Stimulated activated CD8-positive, alpha-beta memory T cell treated with anti-CD3 and anti-CD28 coated beads, Interleukin-2, amount 100 ng/mL, for 1 hour (primary cell): Measurements from ENCODE around the gene CCDC91.

Experiments
- DNase-seq, 2 donors: peaks; one replicate each; pipeline ENCODE4 v3.0.0-alpha.2; 2020; ENCODE audit warnings: low read depth in 2 of 2

The CCDC91 gene

DNA sequence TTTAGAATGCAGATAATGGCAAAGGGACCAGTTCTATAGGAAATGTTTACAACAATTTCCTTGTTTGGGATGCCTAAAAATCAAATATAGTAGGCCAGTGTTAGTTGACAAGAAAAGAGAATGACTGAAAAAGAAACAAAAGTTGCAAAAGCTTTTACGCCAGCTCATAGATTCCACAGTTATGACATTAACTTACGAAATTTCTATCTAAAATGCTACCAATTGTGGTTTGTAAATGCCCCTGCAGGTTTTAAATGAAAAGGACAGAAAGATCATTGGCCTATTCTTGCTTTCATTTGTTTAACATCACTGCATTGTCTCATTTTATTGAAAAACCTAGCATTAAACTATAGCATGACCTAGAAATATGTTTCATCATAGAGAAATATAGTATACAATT is 345.8 kb downstream of the CCDC91 start:
- DNase-seq: no peak

DNA sequence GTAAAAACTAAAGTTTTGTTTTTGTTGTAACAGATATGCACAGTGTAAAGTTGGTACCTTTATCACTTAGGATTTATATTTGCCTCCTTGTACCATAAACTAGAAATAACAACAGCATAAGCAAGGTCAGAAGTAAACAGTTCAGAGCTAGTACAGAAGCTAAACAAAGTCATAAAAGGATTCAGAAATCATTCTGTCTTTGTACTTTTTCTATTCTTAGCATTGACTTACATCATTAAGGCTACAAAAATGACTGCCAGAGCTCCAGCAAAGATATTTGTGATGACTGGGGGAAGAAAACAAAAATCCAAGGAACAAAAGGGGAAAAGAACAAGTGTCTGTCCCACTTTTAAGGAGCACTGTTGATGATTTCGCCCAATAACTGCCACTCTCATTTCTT is 347.2 kb downstream of the CCDC91 start:
- DNase-seq: no peak

DNA sequence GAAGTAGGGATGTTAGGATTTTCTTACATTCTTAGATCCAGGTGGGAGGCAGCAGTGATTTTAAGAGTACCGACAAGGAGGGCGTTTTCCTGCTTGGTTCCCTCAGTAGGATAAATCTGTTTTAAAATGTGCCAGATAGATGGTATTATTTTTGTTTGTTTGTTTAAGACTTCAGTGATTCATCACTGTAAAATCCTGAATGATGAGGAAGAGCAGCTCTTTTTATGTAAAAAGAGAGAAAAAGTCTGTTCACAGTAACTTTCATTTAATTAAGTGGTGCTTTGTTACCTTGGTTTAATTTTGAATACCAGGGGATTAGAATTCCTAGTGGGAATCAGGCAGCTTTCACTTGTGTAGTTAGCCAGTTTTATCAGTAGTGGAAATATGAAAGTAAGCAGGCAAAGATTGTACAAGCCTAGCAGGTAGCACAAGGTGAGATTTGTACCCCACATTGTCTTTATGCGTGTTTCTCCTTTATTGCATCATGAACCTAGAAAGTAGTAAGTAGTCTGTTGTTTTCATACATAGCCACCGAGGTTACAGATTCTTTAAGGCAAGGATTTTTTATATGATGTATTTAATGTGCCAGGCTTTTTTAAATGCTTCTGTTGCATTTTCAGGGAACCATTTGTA is 349.6 kb downstream of the CCDC91 start:
- no peak for DNase-seq

DNA sequence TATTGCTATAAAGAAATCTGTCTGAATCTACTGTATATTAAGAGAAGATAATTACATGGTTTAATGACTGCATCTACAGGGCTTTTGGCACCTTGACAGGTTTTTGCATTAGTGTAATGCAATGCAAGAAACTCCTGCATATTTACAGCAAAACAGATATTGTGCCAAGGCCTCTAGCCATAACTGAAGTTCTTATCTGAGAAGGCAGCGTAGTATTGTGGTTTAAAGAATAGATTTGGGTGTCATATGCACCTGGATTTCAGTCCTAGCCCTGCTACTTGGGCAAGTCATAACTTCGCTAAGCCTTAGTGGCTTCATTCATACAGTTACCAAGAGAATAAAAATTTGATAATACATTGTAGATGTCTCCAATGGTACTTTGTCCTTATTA is 350.1 kb downstream of the CCDC91 start:
- DNase-seq: no peak

DNA sequence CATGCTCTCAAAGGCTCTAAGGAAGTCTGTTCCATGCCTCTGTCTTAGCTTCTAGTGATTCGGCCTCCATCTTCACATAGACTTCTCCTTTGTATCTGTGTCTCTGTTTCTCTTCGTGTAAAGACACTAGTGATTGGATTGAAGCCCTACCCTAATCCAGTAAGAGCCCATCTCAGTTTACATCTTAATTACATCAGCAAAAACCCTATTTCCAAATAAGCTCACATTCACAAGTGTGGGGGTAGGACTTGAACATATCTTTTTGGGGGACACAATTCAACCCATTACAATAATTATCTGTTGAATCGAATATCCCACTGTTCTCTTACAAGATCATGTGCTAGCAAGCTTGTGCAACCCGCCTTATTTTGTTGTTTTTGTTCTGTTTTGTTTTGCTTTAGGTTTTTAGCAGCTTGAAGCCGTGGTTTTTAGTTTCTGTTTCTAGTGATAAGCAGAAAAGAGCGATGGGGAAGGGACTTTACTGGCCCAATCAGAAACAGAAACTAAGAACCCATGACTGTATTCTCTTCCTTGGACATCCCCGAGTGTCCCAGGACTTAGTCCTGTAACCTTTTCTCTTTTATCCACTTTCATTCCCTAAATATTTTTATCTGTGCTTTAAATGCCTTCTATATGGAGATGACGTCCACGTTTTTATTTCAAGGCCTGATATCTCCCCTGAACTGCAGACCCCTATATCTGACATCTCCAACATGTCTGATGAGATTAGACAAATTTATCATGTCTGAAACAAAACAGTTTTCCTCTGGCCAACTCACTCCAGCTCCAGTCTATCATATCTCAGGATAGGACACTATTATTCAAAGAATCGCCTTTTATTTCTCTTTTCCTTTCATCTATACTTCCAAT is 353.0 kb downstream of the CCDC91 start:
- no peak for DNase-seq

DNA sequence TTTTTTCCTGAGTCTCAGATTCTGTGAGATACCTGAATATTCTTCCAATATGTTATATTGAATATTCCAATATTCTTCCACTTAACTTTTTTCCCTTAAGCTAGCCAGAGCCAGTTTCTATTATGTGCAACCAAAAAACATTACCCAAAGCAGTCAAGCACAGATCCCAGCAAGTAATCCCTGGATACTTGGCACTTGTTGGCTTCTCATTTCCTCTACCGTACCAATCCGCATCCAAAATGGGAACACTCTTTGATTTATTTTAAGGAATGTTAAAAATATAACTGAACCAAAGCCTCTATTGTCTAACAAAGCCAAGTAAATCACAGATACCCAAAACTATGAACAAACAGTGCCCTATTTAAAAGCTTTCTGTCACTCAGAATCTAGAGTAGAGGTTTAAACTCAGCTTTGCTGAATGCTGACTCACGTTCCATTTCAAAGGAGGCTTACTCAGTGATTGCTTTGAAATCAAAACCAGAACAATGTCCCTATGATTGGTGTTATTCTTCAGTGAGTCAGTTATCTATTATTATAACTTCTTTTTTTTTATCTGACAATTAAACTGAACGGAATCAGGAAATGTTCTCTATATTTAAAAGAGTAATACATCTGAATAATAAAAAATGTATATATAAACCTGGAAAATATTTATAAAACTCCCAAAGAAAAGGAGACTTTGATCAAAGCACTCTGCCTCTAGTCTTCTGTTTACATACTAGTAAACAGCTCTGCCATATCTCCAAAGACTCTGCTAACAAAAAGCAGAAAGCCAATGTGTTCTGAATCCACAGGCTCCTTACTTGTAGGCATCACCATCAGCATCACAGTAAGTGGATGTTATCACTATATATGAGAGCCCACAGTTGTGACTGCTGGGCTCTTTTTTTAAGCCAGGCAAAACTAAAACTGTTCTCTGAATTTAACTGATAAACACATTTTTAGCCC is 360.8 kb downstream of the CCDC91 start:
- no peak for DNase-seq

DNA sequence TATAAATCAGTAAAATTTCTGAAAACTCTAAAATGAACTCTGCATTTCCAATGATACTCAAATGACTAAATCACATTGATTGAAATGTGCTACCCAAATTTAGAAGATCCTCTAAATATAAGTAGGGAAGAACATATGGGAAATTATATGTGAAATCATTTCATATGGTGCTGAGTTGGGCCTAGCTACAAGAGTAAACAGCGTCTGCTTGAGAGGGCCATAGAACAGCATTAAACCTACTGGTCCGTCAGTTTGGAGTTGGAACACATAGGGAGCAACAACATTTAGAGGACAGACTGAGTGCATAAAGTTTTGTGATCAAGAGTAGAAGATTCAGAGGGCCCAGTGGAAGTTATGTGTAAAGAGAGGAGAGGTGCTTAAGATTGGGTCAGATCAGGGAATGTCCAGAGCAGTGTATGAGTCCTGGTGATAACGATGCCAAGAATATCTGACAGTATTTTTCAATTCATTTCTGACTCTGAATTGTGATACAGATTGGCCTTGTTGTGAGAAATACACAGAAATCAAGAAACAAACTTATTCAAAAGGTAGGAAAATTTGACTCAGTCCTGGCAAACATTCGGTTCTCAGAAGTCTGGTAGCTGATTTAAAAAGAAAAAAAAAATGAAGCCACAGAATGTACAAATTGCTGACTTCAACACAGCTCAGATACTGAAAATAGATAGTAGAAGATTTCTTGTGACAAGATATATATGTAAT is 362.2 kb downstream of the CCDC91 start:
- no peak for DNase-seq

DNA sequence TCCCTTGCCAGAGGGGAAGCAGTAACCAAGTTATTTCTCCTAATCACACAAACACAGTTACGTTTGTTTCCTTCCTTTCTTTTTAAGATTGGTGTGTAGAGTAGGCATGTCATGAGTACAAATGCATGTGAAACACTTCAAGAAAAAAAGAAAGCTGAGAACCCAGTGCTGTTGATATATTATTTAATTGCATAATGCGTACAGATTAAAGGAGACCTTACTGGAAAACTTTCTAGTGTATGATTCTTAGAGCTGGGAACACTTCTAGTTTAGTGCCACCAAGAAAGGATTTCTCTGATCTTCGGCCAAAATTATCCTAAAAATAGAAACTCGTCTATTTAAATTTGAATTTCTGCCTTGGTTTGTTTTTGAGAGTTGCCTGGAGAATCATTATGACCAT is 365.5 kb downstream of the CCDC91 start:
- DNase-seq: no peak

DNA sequence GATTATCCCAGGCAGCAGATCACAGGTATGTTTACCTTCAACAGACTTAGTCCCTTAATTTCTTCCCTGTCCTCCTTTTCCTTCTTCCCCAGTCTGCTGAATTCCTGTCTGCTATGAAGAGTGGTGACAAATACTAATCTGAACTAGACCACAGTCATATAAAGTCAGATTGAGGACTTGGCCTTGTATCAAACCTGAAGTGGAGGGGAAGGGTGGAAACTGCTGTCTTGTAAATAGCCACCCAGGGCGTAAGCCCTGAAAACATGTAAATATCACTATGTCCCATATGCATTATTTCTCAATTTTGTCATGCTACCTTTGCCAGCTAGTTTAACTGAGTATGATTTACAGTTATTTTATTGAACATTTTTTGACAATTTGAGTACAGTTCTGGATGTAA is 368.0 kb downstream of the CCDC91 start:
- DNase-seq: no peak

DNA sequence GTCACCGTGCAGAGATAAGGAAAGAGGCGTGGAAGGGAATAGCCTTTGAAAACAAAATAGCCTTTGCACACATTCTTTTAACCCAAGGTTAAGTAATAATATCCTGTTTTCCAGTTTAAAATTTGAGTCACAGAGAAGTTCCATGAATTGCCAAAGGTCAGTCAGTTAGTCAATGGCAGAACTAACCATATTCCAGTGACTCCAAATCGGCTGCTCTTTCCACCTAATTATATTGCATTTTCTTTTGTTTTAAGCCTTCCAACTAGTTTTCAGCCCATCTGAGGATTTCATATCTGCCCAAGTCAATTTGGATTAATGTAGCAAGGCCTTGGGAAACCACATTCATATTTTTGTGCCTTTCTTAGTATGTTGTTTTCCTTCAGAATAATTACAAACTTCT is 373.0 kb downstream of the CCDC91 start:
- no peak for DNase-seq

DNA sequence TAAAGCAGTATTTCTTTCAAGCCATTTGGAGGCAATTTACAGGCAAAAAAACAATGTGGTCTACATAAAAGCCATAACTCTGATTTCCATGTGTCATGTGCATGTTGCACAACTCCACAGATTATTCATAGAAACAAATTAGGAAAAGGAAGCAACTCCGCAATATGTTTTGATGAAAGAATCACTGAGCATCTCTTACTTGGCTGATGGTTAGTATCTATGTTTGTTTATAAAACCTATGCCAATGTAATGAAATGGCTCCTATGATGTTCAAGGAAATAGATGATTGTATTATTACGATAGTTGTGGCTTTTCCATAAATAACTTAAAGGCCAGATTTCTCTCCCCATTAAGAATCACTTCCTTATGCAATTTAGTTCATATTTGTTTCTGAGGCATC is 373.7 kb downstream of the CCDC91 start:
- no peak for DNase-seq

DNA sequence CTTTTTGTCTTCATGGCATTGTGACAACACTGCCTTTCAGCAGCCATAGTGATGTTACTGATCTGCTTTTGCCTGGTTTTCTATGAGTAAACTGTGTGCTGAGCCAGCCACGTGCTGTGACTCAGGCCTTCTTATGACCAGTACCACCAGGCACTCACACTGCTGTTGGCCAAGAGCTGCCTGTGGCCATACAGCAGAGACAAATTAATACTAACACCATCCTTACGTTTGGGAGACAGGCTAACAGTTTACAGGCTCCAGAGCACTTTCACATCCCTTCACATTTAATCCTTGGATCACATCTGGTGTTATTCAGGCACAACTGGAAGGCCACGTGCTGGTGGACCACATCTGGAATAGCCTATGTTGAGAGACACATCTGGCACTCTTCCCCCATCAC is 377.9 kb downstream of the CCDC91 start:
- no peak for DNase-seq

DNA sequence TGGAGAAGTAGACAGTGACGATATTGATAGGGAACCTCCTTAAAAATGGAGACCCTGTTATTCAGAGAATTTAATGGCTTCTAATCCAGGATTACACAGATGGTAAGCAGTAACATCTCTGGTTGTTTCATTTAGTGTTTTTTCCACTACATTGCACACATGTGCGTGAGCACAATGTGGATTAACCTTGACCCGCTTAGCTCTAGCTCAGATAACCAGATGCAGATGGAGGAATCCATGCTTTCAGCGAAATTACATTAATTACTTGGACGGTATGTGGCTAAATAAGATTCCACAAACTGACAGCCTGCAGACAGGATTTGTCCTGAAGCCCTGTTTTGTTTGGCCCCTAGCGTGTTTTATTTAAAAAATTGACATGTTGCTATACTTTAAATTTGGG is 378.4 kb downstream of the CCDC91 start:
- no peak for DNase-seq

DNA sequence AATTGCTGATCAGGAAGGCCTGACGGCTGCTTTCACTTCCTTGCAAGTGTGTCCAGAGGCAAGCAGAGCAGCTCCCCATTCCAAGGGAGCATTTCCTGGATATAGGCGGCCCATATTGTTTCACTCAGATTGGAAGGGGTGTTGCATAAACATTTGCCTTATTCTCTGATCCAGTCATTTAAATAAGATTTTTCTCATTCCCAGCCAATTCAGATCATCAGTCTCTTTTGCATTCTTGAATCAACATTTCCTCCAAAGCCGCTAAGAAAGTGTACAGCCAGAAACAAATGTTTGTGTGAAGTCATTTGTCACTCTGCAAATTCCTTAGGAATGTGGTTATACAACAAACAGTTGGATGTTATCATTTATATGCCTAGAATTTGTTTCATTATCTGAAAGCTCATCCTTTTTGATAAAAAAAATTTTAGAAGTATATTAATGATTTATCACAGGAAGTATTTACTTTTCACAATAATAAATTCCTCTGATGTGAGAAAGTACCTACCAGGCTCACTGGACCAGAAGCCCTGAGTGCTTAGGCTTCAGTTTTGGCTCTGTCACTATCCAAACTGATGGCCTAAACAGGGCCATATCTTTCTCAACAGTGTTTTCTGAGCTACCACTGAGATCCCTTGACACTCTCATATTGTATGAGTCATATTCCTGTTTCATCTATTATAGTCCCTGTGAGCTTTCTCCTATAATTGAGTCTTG is 379.6 kb downstream of the CCDC91 start:
- no peak for DNase-seq

DNA sequence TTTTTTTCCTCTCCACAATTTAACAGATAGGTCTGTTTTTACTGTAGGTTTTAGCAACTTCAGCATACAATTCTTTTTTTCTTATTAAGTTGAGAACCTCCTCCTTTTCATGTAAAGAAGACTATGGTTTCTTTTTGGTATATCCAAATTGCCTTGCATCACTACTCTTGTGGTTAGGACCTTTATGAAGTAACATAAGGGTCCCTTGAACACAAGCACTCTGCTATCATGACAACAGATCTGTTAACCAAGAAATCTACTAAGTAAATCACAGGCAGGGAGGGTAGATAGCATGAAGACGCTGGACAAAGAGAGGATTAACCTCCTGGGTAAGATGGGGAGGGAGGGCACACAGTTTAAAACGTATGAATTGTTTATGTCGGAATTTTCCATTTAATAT is 380.6 kb downstream of the CCDC91 start:
- no peak for DNase-seq

DNA sequence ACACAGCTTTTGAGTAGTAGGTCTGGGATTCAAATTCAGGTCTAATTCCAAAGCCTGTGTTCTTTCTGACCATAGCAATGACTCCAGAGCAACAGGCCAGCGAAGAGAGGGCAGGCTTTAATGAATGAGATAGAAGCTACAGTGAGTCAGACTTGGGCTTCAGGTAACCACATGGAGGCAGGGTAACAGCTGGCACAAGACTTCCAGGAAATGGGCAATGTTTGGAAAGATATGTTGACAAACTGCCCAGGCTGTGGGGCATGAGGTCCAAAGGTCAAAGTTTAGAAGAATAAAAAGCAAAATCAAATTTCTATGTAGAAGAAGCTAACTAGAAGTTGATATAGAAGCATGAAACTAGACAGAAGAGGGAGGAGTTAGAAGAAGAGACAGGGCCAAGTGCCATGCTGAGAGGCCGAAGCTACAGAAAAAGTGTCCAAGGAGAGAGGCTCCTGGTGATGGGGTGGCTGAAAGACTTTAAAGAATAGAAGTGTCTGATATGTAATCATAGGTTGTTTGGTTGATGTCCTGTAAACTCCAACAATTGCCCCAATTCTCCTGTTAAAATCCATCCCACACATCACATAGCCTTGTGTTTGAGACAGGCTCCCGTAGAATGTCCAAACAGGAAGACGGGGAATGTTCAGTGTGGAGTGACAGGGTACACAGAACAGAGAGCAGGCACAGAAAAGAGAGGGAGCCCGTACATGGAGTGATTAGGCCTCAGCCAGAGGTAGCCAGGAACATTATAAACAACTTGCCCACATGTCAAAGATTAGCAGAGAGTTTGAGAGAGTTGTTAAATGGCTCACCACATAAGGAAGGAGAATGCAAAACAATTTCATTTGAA is 384.7 kb downstream of the CCDC91 start:
- no peak for DNase-seq

DNA sequence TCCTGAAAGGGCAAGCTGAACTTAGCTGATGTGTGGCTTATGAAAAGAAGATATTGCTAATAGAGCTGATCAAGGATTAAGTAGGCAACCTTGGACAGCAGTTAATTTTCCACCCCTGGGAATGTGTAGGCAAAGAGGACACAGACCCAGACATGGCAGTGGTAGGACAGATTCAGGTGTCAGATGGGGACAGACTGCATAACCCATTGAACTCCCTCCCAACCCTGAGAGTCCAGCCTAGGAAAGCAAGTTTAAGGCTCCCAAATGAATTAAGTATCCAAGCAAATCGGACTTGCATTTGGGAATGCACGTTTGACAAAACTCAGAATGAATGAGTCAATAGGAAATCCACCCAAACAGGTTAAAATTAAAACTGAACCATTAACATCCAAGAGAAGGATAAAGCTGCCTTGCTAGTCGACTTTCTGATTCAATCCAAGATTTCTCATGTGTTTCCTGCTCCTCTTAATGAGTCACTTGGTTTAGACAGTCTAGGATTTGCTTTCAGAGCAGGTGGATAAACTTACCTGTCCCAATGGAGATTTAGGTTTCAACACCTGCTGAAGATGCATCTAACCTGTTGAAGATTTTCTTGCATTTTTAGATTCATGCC is 385.4 kb downstream of the CCDC91 start:
- DNase-seq: no peak

DNA sequence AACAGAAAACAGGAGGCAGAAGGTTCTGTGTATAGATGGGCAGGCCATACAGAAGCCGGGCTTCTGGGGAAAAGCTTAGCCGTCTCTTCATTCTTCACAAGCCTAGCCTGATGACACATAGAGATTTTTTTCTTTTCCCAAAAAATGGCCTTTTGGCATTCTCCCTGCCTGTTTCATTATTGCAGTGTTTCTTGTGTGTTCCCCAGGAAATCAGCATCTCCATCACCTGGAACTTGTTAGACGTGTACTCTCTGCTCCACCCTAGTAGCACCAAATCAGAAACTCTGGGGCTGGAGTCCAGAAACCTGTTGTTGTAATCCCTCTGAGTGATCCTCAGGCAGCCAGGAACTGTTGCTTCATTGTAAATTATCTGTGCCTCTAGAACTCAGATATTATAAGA is 388.1 kb downstream of the CCDC91 start:
- DNase-seq: no peak

DNA sequence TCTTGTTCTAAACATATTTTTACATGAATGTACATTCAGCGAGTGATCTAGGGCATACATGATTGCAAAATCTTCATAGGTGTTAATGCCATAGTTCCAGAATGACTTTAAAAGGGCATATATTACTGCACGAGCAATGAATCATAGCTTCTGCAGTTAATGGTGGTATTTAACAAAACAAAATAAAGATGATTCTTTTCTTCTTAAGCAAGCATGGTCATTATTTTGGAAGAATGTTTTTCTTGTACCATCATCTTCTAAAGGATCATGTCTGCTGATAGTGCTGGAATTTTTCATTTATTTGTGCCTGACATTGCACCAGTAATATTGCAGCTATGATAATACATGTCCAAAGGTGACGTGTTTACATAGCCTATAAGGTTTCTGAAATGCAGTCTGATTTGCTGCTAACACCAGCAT is 388.6 kb downstream of the CCDC91 start:
- no peak for DNase-seq
